ENCODE measurements around the gene MGAT5B. TPM values are rescaled to one million over a fixed set of nuclear protein-coding genes. Genes with fewer than 3 reads are reported as not detected.
"Not testable (repeated sequence)": the region's sequence is repeated elsewhere in the genome, so short reads cannot be mapped to it uniquely, and the experiment has no call there.

The MGAT5B gene
- total RNA-seq, 1 experiment from 2014 or later = 14.3 TPM

DNA sequence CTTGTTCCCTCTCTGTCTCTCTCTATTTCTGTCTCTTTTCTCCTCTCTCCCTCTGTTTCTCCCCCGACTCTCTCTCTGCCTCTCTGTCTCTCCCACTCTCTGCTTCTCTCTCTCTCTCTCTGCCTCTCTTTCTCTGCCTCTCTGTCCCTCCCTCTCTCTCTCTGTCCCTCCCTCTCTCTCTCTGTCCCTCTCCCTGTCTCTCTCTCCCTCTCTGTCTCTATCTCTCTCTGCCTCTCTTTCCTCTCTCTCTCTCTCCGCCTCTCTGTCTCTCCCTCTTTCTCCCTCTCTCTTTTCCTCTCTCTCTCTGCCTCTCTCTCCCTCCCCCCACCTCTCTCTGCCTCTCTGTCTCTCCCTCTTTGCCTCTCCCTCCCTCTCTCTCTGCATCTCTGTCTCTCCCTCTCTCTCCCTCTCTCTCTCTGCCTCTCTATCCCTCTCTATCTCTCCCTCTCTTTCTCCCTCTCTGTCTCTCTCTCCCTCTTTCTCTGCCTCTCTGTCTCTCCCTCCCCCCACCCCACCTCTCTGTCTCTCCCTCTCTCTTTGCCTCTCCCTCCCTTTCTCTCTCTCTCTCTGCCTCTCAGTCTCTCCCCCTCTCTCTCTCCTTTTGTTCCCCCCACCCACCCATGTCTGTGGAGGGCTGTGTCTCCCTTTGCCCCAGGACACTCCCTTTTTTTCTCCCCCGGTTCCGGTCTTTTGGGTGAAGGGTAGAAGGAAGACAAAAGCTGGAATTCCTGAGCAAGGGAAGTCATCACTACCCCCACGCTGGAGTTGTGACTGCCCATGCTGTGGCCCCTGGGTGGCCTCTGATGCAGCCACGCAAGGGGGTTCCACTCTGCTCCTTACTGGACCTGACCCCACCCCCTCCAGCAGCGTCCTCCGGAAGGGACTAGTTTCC, 27.1 kb upstream of the MGAT5B start:
- peaks cover 4% of the 10 kb centered on the region; the same call in 1 of the 2 replicates for H3K4me1 ChIP-seq (replicated peaks; ENCODE audit: insufficient read depth)
- TF ChIP-seq, protein P1, sequence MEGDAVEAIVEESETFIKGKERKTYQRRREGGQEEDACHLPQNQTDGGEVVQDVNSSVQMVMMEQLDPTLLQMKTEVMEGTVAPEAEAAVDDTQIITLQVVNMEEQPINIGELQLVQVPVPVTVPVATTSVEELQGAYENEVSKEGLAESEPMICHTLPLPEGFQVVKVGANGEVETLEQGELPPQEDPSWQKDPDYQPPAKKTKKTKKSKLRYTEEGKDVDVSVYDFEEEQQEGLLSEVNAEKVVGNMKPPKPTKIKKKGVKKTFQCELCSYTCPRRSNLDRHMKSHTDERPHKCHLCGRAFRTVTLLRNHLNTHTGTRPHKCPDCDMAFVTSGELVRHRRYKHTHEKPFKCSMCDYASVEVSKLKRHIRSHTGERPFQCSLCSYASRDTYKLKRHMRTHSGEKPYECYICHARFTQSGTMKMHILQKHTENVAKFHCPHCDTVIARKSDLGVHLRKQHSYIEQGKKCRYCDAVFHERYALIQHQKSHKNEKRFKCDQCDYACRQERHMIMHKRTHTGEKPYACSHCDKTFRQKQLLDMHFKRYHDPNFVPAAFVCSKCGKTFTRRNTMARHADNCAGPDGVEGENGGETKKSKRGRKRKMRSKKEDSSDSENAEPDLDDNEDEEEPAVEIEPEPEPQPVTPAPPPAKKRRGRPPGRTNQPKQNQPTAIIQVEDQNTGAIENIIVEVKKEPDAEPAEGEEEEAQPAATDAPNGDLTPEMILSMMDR (conservative IDR thresholded peaks at IDR 0.05) = no peak
- no peak for TF ChIP-seq EZH2 (IDR thresholded peaks at IDR 0.05; ENCODE audit: low read depth)
- H3K4me3 ChIP-seq = no peak overlapping the region
- intact Hi-C loops (cut with micrococcal nuclease; ENCODE audit: unreplicated experiment) = no loop called here
- H3K4me2 ChIP-seq = peak overlapping the region; percentile 34; the same call in 1 of the 2 replicates
- no peaks in the 10 kb centered on the region for H3K9me2 ChIP-seq (ENCODE audit: insufficient read depth)
- no peaks in the 10 kb centered on the region for H3K36me3 ChIP-seq (ENCODE audit: low read depth)
- H3K27me3 ChIP-seq (ENCODE audit: insufficient read depth, low read depth) = no peaks in the 10 kb centered on the region
- no peaks in the 10 kb centered on the region for H3K9me3 ChIP-seq (ENCODE audit: insufficient read depth, low read depth)
- no peaks in the 10 kb centered on the region for H4K20me1 ChIP-seq (ENCODE audit: insufficient read depth)
- BruUV-seq (replicated peaks) = no TSS peak
- H3K27ac ChIP-seq = no peak overlapping the region
- DNase-seq = no peak
- H3K79me2 ChIP-seq (ENCODE audit: low read depth) = no peaks in the 10 kb centered on the region
- CTCF ChIA-PET = interaction anchor here (0.6 kb wide), 2 partner anchors 130 to 342 kb away, joined by 4 to 6 read pairs; partner anchors contain the start of gene MXRA7
- no peaks in the 10 kb centered on the region for H3F3A ChIP-seq (ENCODE audit: insufficient read depth, low read depth)
- POLR2A ChIA-PET (ENCODE audit: unreplicated experiment) = interaction anchor here (0.8 kb wide), 1 partner anchor 110 kb away, joined by 7 read pairs; no protein-coding TSS in a partner anchor
- H2AFZ ChIP-seq = no peak overlapping the region

DNA sequence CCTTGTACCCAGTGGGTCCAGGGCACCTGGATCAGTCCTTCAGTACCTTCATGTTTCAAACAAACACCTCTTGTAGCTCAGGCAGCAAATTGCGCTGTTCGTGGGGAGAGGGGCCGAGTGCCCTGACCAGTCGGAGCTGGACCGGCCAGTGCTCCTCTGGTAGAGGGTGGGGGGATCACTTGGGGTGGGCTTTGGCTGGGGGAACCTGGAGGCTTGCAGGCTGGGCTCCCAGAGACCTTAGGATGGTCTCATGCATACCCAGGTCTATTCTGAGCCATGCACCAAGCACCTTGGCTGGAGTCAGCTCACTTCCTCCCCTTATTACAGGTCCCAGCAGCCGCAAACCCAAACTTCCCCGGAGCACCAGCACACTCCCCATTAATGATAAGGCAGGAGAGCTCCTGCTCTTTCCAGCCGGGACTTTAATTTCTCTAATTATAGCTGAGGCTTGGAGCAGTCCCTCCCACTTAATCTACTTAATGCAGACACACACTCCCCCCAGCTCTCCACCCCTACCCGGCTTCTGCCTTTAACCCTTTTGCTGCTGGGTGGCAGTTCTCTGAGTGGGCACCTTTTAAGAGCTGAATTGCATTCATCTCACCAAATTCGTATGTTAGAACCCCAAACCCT, 26.3 kb upstream of the MGAT5B start:
- no TSS peak for BruUV-seq (replicated peaks)
- Histone ChIP-seq H3K9me2 (ENCODE audit: insufficient read depth) (no peaks in the 10 kb centered on the region), H3F3A (ENCODE audit: insufficient read depth, low read depth) (no peaks in the 10 kb centered on the region), H2AFZ (no peak overlapping the region), H3K9me3 (ENCODE audit: insufficient read depth, low read depth) (no peaks in the 10 kb centered on the region), H3K4me1 (replicated peaks; ENCODE audit: insufficient read depth) (peaks cover 4% of the 10 kb centered on the region; the same call in 1 of the 2 replicates), H3K27me3 (ENCODE audit: insufficient read depth, low read depth) (no peaks in the 10 kb centered on the region), H3K4me2 (peak overlapping the region; percentile 34; the same call in 1 of the 2 replicates), H3K79me2 (ENCODE audit: low read depth) (no peaks in the 10 kb centered on the region), H3K4me3 (no peak overlapping the region), H3K36me3 (ENCODE audit: low read depth) (no peaks in the 10 kb centered on the region), H3K27ac (no peak overlapping the region), H4K20me1 (ENCODE audit: insufficient read depth) (no peaks in the 10 kb centered on the region)
- POLR2A ChIA-PET (ENCODE audit: unreplicated experiment) = no interaction called here
- TF ChIP-seq, protein P1 (conservative IDR thresholded peaks at IDR 0.05) = no peak
- no peak for DNase-seq
- CTCF ChIA-PET = interaction anchor here (0.6 kb wide), 2 partner anchors 131 to 341 kb away, joined by 4 to 6 read pairs; partner anchors contain the start of gene MXRA7
- intact Hi-C loops (cut with micrococcal nuclease; ENCODE audit: unreplicated experiment) = no loop called here

DNA sequence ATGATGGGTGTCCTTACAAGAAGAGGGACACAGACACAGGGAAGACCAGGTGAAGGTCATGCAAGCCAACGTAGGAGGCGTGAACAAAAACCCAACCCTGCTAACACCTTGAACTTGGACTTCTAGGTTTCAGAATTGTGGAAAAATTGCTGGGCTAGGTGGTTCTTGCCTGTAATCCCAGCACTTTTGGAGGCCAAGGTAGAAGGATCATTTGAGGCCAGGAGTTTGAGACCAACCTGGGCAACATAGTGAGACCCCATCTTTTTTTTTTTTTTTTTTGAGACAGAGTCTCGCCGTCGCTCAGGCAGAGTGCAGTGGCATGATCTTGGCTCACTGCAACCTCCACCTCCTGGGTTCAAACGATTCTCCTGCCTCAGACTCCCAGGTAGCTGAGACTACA, 25.1 kb upstream of the MGAT5B start:
- CTCF ChIA-PET; H4K20me1 ChIP-seq (ENCODE audit: insufficient read depth); H3K79me2 ChIP-seq (ENCODE audit: low read depth); H3K9me3 ChIP-seq (ENCODE audit: insufficient read depth, low read depth); DNase-seq; BruUV-seq (replicated peaks); H3K4me1 ChIP-seq (replicated peaks; ENCODE audit: insufficient read depth); H3K4me3 ChIP-seq; H3K27me3 ChIP-seq (ENCODE audit: insufficient read depth, low read depth); H3K27ac ChIP-seq; H2AFZ ChIP-seq; H3K4me2 ChIP-seq; POLR2A ChIA-PET (ENCODE audit: unreplicated experiment); intact Hi-C loops (cut with micrococcal nuclease; ENCODE audit: unreplicated experiment); H3K36me3 ChIP-seq (ENCODE audit: low read depth); H3F3A ChIP-seq (ENCODE audit: insufficient read depth, low read depth); H3K9me2 ChIP-seq (ENCODE audit: insufficient read depth): not testable (repeated sequence)

Measured in PC-9 (cell line).